GM19372 (cell line): ENCODE measurements around the gene METTL8.
"Not testable (repeated sequence)": the region's sequence is repeated elsewhere in the genome, so short reads cannot be mapped to it uniquely, and the experiment has no call there.

ENCODE experiments used
- ATAC-seq: cut with Tn5 transposase; IDR thresholded peaks from one replicate; pipeline ENCODE4 v1.9.1; 2021; ENCODE audit warnings: mild to moderate bottlenecking, low read depth, moderate library complexity; ENCODE audit not compliant: unreplicated experiment

Gene METTL8

GRCh38 chr2:171402906-171403580, 30.7 kb downstream of the METTL8 start:
- ATAC-seq = no peak

DNA sequence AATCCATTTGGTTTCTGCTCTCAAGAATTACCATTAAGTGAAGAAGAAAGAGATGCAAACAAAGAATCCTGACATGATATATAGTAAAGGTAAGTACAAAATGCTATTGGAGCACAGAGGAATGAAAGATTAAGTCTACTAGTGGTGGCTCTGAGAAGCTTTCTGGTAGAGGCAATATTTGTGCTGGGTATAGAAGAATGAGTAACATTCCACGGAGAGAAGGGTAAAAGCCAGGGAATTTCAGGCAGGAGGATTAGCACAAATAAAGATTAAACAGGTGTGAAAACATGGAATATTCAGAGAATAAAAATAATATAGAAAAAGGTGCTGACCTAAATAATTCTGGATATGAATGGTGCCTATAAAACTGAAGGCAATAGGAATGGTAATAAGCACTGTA, 31.8 kb downstream of the METTL8 start:
- ATAC-seq = no peak

DNA sequence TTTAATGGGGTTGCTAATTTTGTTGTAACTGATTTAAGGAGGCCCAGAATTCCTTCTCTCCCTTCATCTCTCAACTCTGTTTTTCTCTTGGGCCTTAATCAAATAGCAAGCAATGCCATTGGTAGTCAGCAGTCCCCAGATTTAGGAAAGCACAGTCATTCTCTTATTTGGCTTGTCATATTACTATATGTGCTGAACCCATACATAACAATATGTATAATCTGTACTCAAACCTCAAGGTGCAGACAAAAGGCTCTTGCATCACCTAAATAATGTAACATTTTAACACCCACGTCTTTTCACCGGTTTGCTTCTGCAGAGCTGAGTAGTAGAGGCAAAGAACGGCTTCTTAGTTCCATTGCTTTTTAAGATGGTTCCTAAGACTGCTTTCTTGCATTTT, 33.4 kb downstream of the METTL8 start:
- no peak for ATAC-seq

DNA sequence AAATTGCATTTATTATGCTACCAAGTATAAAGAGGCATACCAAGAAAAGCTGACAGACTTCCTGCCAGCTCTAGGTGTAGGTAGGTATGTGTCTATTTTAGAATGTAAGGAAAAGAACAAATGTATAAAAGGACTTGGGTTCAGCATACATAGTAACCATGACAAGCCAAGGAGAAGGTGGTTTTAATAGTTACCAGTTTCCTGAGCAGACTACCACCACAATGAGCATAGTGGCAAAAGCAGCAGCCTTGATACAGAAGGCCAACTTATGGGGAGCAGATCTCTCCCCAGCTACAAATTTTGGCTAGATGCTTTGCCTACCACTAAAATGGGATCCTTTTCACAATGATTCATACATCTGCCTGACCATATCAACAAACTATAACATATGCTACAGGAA, 34.5 kb downstream of the METTL8 start:
- ATAC-seq = no peak

- no peak for ATAC-seq
Measured at GRCh38 chr2:171394164-171394740, 39.5 kb downstream of the METTL8 start.

DNA sequence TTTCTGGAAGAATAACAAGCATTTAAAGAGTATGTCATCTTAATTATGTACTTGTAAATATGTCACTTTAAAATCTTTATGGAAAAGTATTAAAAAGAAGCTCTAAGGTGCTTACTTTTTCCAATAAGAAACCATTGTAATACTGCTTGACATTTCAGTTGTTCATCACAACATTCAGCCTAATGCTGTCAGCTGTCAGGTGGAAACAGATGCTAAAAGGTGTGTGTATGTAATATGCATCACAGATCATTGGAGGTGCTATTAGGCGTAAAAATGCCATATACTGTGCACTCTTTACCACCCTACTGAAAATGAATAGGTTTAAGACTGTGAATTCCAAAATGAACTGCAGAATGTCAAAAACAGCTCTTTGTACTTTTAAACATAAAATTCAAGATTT, 40.3 kb downstream of the METTL8 start:
- no peak for ATAC-seq

DNA sequence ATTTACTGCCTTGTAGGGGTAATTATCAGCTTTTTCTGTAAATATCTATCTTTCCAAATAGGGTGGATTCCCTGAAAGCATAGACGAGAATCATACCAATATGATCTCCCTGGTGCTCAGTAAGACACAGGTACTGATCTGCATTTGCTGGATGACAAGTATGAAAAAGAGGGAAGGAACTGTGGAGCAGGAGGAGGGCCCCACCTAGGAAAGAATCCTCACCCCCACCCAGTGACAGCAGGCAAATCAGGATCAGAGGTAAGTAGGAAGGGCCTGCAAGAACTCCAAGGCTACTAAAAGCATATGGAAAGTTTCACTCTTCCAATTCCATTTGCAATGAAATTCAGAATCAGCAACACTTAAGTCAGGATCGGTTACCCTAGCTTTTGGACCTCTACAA, 42.3 kb downstream of the METTL8 start:
- ATAC-seq = no peak

DNA sequence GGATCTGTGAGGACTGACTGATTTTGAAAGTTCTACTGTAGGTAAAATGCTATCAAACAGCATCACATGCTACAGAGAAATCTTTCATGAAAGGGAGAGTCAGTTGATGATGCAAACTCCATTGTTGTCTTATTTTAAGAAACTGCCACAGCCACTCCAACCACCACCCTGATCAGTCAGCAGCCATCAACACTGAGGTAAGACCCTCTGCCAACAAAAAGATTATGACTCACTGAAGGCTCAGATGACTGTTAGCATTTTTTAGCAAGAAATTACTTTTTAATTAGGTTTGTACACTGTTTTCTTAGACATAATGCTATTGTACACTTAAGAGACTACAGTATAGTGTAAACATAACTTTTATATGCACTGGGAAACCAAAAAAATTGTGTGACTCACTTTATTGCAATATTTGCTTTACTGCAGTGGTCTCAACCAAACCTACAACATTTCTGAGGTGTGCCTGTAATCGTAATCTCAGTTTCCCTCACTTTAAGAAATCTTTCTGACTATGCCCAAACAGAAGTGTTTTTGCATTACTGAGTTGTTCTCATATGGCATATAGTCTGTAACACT, 42.8 kb downstream of the METTL8 start:
- ATAC-seq = no peak

GRCh38 chr2:171389780-171390179, 44.0 kb downstream of the METTL8 start:
- ATAC-seq = no peak

- no peak for ATAC-seq
Measured at GRCh38 chr2:171389325-171389724, 44.5 kb downstream of the METTL8 start.

DNA sequence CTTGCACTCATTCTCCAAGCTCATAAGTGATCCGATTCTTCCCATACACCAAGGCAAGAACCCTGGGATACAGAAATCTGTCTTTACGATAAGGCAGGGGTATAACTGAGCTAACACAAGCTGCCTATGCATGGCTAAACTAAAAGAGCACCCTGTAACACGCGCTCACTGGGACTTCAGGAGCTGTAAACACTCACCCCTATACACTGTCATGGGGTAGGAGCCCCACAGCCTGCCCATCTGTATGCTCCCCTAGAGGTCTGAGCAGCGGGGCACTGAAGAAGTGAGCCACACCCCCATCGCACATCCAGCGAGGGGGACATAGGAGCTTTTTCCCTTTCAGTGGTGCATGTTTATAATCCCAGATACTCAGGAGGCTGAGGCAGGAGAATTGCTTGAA, 46.7 kb downstream of the METTL8 start:
- ATAC-seq = no peak

- ATAC-seq = no peak
Measured at GRCh38 chr2:171386627-171387026, 47.2 kb downstream of the METTL8 start.

DNA sequence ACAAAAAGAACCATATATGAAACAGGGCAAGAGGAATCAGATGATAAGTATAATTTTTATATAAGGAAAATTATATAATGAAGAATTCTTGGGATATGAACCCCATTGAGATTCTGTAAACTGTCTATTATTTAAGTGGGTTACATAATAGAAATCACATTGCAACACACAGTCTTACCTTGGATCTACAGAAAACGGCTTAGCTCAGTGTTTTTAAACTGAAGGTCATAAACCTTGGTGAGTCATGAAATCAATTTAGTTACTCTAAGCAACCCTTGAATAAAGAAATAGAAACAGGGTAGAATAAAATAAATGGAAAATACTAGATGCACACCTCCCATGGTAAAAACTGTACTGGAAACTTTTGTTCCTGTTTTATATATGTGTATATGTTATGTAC, 50.7 kb downstream of the METTL8 start:
- ATAC-seq = no peak

- not testable (repeated sequence) for ATAC-seq
Measured at GRCh38 chr2:171382175-171382574, 51.6 kb downstream of the METTL8 start.

DNA sequence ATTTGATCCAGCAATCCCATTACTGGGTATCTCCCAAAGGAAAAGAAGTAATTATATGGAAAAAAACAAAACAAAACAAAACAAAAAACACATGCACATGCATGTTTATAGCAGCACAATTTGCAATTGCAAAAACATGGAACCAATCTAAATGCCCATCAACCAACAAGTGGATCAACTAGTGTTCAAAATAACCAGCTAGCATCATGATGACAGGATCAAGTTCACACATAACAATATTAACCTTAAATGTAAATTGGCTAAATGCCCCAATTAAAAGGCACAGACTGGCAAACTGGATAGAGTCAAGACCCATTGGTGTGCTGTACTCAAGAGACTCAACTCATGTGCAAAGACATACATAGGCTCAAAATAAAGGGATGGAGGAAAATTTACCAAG, 55.9 kb downstream of the METTL8 start:
- not testable (repeated sequence) for ATAC-seq

- no peak for ATAC-seq
Measured at GRCh38 chr2:171367692-171368091, 66.1 kb downstream of the METTL8 start.

GRCh38 chr2:171365778-171366177, 68.0 kb downstream of the METTL8 start:
- no peak for ATAC-seq

DNA sequence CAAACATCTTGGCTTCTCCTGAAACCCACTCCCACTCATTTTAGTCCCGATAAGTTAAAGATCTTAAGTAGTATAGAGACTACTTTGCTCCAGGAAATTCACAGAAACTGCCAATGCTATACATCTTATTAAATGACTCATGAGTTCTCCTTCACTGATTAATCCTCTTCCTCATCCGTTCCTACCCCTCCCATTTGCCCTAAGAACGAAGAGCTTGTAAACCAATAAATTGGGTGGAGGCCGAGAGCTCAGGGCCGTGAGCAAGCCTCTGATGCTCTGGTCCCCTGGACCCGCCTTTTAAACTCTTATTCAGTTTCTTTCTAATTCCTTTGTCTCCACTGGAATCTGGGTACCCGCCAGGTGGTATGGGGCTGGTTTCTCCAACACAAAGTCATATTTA, 68.6 kb downstream of the METTL8 start:
- no peak for ATAC-seq

DNA sequence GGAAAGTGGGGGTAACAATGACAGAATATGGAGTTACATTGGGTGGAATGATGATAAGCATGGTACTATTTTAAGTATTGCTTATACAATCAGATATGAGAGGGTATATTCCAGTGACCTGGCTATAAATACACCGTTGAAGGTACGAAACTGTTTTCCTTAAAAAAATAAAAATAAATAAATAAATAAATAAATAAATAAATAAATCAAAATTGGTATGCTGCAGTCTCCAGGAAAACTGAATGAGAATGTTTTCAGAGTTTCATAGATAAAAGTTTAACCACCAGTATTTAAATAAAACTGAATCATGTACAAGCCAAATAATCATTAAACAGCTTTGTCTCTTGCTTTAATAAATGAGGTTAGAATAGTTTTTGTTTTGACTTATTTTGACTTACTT, 71.4 kb downstream of the METTL8 start:
- no peak for ATAC-seq

DNA sequence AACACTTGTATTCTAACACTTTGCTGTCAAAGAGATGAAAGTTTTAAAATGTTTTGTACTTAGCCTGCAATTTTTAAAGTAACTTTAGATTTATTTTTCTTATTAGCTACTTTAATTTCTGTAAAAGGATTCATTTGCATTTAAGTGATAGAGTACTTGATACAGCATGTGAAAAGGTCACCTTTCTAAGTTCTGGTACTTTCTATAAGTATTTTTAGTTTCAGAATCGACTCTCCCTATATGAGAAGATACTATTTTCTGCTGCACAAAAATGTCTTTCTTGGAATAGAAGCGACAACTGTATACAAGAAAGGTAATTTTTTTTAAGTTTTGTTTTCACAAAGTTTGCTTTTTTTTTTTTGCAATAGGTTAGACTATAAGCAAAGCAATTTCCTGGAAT, 72.9 kb downstream of the METTL8 start:
- ATAC-seq = no peak

GRCh38 chr2:171353746-171354145, 80.0 kb downstream of the METTL8 start:
- ATAC-seq = not testable (repeated sequence)

DNA sequence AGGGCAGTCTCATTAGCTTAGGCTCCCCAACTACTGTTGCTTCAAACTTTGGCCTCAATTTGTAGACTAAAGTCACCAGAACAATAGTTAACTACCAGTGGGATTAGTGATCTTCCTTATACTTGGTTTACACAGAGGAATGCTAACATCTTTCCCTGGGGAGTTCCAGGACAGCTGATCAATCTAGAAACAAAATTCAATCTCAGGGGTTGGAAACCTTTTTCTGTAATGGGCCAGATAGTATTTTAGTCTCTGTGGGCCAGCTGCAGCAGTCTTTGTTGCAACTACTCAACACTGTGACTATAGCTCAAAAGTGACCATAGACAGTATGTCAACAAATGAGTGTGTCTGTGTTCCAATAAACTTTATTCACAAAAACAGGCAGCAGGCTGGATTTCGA, 85.7 kb downstream of the METTL8 start:
- no peak for ATAC-seq
